ENCODE results near the gene RIMBP2.

The RIMBP2 gene

GRCh38 chr12:130357729-130358330 is 358.3 kb downstream of the RIMBP2 start:
- DNase-seq (ENCODE audit: low read depth): no peak

GRCh38 chr12:130357241-130357640 is 358.9 kb downstream of the RIMBP2 start:
- DNase-seq (ENCODE audit: low read depth): no peak

- DNase-seq (ENCODE audit: low read depth): no peak
These were observed 359.9 kb downstream of the RIMBP2 start for GRCh38 chr12:130356222-130356621.

- no peak for DNase-seq (ENCODE audit: low read depth)
These were observed 361.7 kb downstream of the RIMBP2 start for GRCh38 chr12:130354407-130354806.

- no peak for DNase-seq (ENCODE audit: low read depth)
These were observed 363.0 kb downstream of the RIMBP2 start for GRCh38 chr12:130353081-130353480.

GRCh38 chr12:130351326-130351725 is 364.8 kb downstream of the RIMBP2 start:
- no peak for DNase-seq (ENCODE audit: low read depth)

GRCh38 chr12:130350715-130351114 is 365.4 kb downstream of the RIMBP2 start:
- DNase-seq (ENCODE audit: low read depth): no peak

- no peak for DNase-seq (ENCODE audit: low read depth)
These were observed 368.5 kb downstream of the RIMBP2 start for GRCh38 chr12:130347588-130347987.

Measured in GM04503 (cell line).